ENCODE results near the gene VPS13D. TPM values are rescaled to one million over a fixed set of nuclear protein-coding genes. Genes with fewer than 3 reads are reported as not detected.

The VPS13D gene
- total RNA-seq, 1 experiment from 2014 or later, result 29.0 TPM

DNA sequence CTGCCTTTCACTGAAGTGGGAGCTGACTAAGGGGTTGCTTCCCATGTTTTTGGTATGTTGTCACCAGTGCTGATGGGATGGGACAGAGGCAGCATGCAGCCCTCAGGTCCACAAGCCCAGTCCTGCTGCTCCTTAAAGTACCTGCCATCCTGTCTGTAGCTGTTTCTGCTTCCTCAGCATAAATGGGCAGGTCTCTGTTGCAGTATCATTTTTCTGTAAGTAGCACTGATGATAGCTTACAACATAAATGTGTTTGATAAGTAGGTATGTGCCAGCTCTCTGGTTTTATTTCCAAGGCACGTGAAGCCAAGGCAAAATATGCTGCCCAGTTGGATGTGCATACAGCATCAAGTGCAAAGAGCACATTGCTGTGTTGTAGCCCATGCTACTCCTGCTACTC, 173.0 kb downstream of the VPS13D start:
- ATAC-seq (no peak), DNase-seq (ENCODE audit: low spot score) (no peak)
- ChIA-PET CTCF (no interaction called here), POLR2A (no interaction called here)
- no peaks in the 10 kb centered on the region for H3K9me3 Mint-ChIP-seq
- TF ChIP-seq NFE2L1 (CRISPR knock-in tag; IDR thresholded peaks at IDR 0.05), result no peak
- peaks cover 8% of the 10 kb centered on the region; the same call in 1 of the 2 replicates for H3K4me1 Mint-ChIP-seq
- H3K27me3 Mint-ChIP-seq (ENCODE audit: low read depth), result no peaks in the 10 kb centered on the region
- H3K27ac Mint-ChIP-seq, result no peak overlapping the region
- H3K36me3 Mint-ChIP-seq, result peaks cover 24% of the 10 kb centered on the region
- no peak overlapping the region for H3K4me3 Mint-ChIP-seq

DNA sequence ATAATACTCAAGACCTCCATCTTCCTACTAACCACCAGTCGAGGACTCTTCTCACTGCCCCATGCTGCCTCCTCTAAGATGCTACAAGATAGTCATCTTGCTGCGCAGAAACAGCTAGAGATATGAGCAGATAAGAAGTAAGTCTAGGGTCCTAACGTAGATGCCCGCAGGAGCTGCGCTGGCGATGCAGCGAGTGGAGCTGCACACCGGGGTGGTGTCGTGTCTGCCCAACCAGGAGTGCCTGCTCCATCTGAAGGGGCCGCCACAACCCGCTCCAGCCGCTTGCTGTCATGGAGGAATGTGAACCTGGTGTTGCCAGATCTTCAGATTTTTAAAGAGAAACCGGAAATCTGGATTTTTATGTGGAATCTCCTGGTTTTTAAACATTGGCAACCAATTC, 175.1 kb downstream of the VPS13D start:
- CTCF ChIA-PET, result interaction anchor here (1.5 kb wide), 1 partner anchor 215 kb away, joined by 3 read pairs; no protein-coding TSS in a partner anchor
- POLR2A ChIA-PET, result no interaction called here
- no peak for TF ChIP-seq ESRRA (CRISPR knock-in tag; IDR thresholded peaks at IDR 0.05; ENCODE audit: borderline replicate concordance)
- TF ChIP-seq, protein P1, sequence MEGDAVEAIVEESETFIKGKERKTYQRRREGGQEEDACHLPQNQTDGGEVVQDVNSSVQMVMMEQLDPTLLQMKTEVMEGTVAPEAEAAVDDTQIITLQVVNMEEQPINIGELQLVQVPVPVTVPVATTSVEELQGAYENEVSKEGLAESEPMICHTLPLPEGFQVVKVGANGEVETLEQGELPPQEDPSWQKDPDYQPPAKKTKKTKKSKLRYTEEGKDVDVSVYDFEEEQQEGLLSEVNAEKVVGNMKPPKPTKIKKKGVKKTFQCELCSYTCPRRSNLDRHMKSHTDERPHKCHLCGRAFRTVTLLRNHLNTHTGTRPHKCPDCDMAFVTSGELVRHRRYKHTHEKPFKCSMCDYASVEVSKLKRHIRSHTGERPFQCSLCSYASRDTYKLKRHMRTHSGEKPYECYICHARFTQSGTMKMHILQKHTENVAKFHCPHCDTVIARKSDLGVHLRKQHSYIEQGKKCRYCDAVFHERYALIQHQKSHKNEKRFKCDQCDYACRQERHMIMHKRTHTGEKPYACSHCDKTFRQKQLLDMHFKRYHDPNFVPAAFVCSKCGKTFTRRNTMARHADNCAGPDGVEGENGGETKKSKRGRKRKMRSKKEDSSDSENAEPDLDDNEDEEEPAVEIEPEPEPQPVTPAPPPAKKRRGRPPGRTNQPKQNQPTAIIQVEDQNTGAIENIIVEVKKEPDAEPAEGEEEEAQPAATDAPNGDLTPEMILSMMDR (IDR thresholded peaks at IDR 0.05), result no peak
- TF ChIP-seq, protein P2, sequence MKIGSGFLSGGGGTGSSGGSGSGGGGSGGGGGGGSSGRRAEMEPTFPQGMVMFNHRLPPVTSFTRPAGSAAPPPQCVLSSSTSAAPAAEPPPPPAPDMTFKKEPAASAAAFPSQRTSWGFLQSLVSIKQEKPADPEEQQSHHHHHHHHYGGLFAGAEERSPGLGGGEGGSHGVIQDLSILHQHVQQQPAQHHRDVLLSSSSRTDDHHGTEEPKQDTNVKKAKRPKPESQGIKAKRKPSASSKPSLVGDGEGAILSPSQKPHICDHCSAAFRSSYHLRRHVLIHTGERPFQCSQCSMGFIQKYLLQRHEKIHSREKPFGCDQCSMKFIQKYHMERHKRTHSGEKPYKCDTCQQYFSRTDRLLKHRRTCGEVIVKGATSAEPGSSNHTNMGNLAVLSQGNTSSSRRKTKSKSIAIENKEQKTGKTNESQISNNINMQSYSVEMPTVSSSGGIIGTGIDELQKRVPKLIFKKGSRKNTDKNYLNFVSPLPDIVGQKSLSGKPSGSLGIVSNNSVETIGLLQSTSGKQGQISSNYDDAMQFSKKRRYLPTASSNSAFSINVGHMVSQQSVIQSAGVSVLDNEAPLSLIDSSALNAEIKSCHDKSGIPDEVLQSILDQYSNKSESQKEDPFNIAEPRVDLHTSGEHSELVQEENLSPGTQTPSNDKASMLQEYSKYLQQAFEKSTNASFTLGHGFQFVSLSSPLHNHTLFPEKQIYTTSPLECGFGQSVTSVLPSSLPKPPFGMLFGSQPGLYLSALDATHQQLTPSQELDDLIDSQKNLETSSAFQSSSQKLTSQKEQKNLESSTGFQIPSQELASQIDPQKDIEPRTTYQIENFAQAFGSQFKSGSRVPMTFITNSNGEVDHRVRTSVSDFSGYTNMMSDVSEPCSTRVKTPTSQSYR (CRISPR knock-in tag; IDR thresholded peaks at IDR 0.05), result no peak
- no peak for TF ChIP-seq GABPB1 (CRISPR knock-in tag; IDR thresholded peaks at IDR 0.05)
- TF ChIP-seq, protein P3, sequence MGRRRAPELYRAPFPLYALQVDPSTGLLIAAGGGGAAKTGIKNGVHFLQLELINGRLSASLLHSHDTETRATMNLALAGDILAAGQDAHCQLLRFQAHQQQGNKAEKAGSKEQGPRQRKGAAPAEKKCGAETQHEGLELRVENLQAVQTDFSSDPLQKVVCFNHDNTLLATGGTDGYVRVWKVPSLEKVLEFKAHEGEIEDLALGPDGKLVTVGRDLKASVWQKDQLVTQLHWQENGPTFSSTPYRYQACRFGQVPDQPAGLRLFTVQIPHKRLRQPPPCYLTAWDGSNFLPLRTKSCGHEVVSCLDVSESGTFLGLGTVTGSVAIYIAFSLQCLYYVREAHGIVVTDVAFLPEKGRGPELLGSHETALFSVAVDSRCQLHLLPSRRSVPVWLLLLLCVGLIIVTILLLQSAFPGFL (CRISPR knock-in tag; IDR thresholded peaks at IDR 0.05; ENCODE audit: borderline replicate concordance), result no peak
- TF ChIP-seq ZNF232 (CRISPR knock-in tag; IDR thresholded peaks at IDR 0.05), result no peak
- TF ChIP-seq TP53 (CRISPR knock-in tag; IDR thresholded peaks at IDR 0.05), result no peak
- TF ChIP-seq, protein P4, sequence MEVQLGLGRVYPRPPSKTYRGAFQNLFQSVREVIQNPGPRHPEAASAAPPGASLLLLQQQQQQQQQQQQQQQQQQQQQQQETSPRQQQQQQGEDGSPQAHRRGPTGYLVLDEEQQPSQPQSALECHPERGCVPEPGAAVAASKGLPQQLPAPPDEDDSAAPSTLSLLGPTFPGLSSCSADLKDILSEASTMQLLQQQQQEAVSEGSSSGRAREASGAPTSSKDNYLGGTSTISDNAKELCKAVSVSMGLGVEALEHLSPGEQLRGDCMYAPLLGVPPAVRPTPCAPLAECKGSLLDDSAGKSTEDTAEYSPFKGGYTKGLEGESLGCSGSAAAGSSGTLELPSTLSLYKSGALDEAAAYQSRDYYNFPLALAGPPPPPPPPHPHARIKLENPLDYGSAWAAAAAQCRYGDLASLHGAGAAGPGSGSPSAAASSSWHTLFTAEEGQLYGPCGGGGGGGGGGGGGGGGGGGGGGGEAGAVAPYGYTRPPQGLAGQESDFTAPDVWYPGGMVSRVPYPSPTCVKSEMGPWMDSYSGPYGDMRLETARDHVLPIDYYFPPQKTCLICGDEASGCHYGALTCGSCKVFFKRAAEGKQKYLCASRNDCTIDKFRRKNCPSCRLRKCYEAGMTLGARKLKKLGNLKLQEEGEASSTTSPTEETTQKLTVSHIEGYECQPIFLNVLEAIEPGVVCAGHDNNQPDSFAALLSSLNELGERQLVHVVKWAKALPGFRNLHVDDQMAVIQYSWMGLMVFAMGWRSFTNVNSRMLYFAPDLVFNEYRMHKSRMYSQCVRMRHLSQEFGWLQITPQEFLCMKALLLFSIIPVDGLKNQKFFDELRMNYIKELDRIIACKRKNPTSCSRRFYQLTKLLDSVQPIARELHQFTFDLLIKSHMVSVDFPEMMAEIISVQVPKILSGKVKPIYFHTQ (CRISPR knock-in tag; IDR thresholded peaks at IDR 0.05), result no peak
- TF ChIP-seq GRHL2 (CRISPR knock-in tag; IDR thresholded peaks at IDR 0.05; ENCODE audit: insufficient replicate concordance, severe bottlenecking), result no peak
- no peak for TF ChIP-seq RORB (CRISPR knock-in tag; IDR thresholded peaks at IDR 0.05)
- TF ChIP-seq NFYB (CRISPR knock-in tag; conservative IDR thresholded peaks at IDR 0.05; ENCODE audit: low read depth), result no peak
- TF ChIP-seq, protein P5, sequence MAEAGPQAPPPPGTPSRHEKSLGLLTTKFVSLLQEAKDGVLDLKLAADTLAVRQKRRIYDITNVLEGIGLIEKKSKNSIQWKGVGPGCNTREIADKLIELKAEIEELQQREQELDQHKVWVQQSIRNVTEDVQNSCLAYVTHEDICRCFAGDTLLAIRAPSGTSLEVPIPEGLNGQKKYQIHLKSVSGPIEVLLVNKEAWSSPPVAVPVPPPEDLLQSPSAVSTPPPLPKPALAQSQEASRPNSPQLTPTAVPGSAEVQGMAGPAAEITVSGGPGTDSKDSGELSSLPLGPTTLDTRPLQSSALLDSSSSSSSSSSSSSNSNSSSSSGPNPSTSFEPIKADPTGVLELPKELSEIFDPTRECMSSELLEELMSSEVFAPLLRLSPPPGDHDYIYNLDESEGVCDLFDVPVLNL (CRISPR knock-in tag; IDR thresholded peaks at IDR 0.05; ENCODE audit: borderline replicate concordance, low read depth), result no peak
- TF ChIP-seq, protein P6, sequence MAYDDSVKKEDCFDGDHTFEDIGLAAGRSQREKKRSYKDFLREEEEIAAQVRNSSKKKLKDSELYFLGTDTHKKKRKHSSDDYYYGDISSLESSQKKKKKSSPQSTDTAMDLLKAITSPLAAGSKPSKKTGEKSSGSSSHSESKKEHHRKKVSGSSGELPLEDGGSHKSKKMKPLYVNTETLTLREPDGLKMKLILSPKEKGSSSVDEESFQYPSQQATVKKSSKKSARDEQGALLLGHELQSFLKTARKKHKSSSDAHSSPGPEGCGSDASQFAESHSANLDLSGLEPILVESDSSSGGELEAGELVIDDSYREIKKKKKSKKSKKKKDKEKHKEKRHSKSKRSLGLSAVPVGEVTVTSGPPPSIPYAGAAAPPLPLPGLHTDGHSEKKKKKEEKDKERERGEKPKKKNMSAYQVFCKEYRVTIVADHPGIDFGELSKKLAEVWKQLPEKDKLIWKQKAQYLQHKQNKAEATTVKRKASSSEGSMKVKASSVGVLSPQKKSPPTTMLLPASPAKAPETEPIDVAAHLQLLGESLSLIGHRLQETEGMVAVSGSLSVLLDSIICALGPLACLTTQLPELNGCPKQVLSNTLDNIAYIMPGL (CRISPR knock-in tag; IDR thresholded peaks at IDR 0.05), result no peak
- TF ChIP-seq, protein P7, sequence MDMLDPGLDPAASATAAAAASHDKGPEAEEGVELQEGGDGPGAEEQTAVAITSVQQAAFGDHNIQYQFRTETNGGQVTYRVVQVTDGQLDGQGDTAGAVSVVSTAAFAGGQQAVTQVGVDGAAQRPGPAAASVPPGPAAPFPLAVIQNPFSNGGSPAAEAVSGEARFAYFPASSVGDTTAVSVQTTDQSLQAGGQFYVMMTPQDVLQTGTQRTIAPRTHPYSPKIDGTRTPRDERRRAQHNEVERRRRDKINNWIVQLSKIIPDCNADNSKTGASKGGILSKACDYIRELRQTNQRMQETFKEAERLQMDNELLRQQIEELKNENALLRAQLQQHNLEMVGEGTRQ (CRISPR knock-in tag; IDR thresholded peaks at IDR 0.05), result no peak
- no peak for TF ChIP-seq FOXJ3 (CRISPR knock-in tag; IDR thresholded peaks at IDR 0.05; ENCODE audit: borderline replicate concordance)
- TF ChIP-seq HMGA2 (CRISPR knock-in tag; IDR thresholded peaks at IDR 0.05), result no peak
- TF ChIP-seq, protein P8, sequence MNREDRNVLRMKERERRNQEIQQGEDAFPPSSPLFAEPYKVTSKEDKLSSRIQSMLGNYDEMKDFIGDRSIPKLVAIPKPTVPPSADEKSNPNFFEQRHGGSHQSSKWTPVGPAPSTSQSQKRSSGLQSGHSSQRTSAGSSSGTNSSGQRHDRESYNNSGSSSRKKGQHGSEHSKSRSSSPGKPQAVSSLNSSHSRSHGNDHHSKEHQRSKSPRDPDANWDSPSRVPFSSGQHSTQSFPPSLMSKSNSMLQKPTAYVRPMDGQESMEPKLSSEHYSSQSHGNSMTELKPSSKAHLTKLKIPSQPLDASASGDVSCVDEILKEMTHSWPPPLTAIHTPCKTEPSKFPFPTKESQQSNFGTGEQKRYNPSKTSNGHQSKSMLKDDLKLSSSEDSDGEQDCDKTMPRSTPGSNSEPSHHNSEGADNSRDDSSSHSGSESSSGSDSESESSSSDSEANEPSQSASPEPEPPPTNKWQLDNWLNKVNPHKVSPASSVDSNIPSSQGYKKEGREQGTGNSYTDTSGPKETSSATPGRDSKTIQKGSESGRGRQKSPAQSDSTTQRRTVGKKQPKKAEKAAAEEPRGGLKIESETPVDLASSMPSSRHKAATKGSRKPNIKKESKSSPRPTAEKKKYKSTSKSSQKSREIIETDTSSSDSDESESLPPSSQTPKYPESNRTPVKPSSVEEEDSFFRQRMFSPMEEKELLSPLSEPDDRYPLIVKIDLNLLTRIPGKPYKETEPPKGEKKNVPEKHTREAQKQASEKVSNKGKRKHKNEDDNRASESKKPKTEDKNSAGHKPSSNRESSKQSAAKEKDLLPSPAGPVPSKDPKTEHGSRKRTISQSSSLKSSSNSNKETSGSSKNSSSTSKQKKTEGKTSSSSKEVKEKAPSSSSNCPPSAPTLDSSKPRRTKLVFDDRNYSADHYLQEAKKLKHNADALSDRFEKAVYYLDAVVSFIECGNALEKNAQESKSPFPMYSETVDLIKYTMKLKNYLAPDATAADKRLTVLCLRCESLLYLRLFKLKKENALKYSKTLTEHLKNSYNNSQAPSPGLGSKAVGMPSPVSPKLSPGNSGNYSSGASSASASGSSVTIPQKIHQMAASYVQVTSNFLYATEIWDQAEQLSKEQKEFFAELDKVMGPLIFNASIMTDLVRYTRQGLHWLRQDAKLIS (CRISPR knock-in tag; IDR thresholded peaks at IDR 0.05; ENCODE audit: borderline replicate concordance), result no peak

More for the DNA sequence above, 175.1 kb downstream of the VPS13D start:
- Mint-ChIP-seq H3K4me1 (peaks cover 11% of the 10 kb centered on the region; the same call in 1 of the 2 replicates), H3K9me3 (peaks cover 5% of the 10 kb centered on the region), H3K27ac (no peak overlapping the region), H3K27me3 (ENCODE audit: low read depth) (peaks cover 3% of the 10 kb centered on the region; the same call in 1 of the 2 replicates), H3K4me3 (no peak overlapping the region), H3K36me3 (peaks cover 28% of the 10 kb centered on the region)
- no peak for DNase-seq (ENCODE audit: low spot score)
- ATAC-seq, result no peak

Data from WTC11 (cell line).